OCI-LY3 (cell line): ENCODE measurements around the gene WDR93.

Experiments used
- EZH2phosphoT487 ChIP-seq: fragments of 200-600 bp; shearing (Covaris generic); IDR thresholded peaks from 2 replicates; pipeline ENCODE4 v1.6.1; 2018; ENCODE audit warnings: antibody characterized with exemption, mixed run types, low read depth
- TF ChIP-seq, protein P1 (sequence below): fragments of 200-600, 300-600 bp; sonication (generic); IDR thresholded peaks from 2 replicates; pipeline ENCODE4 v1.5.1; 2014; ENCODE audit warnings: antibody characterized with exemption, low read length, low read depth

GRCh38 chr15:89758981-89759380, 68.4 kb downstream of the WDR93 start:
- TF ChIP-seq, protein P1, sequence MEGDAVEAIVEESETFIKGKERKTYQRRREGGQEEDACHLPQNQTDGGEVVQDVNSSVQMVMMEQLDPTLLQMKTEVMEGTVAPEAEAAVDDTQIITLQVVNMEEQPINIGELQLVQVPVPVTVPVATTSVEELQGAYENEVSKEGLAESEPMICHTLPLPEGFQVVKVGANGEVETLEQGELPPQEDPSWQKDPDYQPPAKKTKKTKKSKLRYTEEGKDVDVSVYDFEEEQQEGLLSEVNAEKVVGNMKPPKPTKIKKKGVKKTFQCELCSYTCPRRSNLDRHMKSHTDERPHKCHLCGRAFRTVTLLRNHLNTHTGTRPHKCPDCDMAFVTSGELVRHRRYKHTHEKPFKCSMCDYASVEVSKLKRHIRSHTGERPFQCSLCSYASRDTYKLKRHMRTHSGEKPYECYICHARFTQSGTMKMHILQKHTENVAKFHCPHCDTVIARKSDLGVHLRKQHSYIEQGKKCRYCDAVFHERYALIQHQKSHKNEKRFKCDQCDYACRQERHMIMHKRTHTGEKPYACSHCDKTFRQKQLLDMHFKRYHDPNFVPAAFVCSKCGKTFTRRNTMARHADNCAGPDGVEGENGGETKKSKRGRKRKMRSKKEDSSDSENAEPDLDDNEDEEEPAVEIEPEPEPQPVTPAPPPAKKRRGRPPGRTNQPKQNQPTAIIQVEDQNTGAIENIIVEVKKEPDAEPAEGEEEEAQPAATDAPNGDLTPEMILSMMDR: no peak
- no peak for TF ChIP-seq EZH2phosphoT487
